Inflammatory macrophage treated with lipopolysaccharide for 1 hour (primary cell): ENCODE results near the gene DENND5B.

ENCODE experiments used
- DNase-seq, 2 donors: peaks; one replicate each; pipeline ENCODE4 v3.0.0-alpha.2; 2020 to 2022

The DENND5B gene

DNA sequence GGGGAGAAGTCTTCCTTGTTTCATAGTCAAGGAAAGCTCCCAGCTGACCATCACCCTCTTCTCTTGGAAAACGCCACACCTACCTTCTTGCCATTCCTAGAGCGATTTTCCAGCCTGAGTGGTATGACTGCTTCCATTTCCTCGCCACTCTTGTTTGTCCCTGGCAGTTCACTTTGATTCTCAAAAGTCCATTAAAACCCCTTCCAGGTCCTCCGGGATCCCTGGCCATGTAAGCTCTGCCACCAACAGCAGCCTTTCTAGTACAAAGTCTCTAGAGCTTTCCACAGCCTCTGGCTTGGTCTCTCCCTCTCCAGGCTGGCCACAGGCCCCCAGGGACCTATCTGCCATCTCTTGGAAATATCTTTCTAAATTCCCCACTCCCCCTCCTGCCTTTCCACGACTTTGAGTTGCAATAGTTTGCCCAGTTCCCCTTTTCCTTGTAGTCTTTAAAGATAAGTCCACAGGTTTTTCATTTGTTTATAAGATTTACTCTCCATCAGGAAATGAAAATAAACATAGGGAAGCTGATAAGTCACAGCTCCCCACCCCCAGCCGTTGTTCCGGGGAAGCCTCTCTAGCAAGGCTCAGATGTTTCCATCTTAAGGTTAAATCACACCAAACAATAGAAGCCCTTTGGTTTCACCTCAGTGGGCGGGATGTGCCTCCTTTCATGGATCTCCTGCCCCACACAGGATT, 222.1 kb downstream of the DENND5B start:
- DNase-seq, result no peak

- no peak for DNase-seq
These were observed 224.8 kb downstream of the DENND5B start for GRCh38 chr12:31366104-31366621.

- no peak for DNase-seq
These were observed 227.1 kb downstream of the DENND5B start for GRCh38 chr12:31363831-31364230.

GRCh38 chr12:31363416-31363809, 227.5 kb downstream of the DENND5B start:
- no peak for DNase-seq

DNA sequence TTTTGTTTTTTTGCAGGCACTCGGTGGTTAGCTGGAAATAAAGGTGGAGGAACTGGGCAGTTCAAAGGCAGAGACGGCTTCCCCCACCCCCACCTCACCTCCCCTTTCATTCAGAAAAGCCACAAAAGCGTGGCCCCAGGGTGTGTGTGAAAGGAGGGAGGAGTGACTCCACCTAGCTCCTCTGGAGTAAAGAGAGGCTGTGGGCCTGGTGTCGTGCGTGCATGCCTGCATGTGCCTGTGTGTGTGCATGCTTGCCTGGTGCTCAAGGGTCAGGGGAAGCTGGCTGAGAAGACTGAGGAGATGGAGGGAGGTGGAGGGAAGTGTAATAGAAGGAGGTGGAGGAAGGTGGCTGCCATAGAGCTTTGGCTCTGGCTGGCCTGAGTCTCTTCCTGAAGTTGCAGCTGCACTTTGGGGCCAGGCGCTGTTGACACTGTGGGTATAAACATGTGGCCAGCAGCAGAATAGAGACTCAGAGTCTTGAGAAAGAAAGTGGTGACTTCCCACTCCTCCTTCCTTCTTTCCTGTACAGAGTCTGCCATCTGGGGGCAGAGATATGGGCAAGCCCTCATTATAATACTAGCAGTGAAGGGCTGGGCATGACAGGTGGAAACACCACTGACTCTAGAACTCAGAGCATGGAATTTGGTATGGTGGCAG, 228.0 kb downstream of the DENND5B start:
- peak; percentile 42 to 61 for DNase-seq

DNA sequence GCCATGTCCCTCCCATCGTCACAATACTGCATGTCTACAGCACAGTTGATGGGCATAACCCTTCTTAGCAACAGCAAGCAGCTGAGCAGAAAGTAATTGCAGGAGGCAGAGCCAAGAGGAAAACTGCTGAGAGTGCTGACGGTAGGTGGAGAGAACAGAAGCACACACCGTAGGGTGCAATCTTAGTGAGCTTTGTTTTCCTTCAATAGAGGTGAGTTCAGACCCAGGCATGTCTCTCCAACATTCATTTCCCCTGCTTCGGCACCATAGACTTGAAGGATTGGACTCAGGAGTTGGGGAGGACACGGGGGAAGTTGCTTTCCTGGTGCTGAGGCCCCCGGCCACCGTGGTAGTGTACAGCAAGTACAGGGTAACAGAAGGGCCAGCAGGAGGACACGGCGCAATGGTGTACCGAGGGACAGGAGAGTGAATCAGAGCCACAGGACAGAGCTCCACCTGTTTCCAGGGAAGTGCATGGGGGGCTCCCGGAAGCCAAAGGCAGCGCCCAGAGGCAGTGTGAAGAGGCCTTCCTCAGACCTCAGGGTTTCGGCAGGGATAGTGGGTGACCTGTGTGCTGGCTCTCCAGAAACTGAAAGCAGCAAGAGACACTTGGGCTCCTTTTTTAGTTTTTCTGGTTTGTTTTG, 228.7 kb downstream of the DENND5B start:
- no peak for DNase-seq

- no peak for DNase-seq
These were observed 229.2 kb downstream of the DENND5B start for GRCh38 chr12:31361730-31362114.

GRCh38 chr12:31355747-31356107, 235.2 kb downstream of the DENND5B start:
- DNase-seq, result no peak

- peak; percentile 51 to 73 for DNase-seq
These were observed 236.9 kb downstream of the DENND5B start for GRCh38 chr12:31353750-31354708.

- no peak for DNase-seq
These were observed 244.7 kb downstream of the DENND5B start for GRCh38 chr12:31346267-31346666.

DNA sequence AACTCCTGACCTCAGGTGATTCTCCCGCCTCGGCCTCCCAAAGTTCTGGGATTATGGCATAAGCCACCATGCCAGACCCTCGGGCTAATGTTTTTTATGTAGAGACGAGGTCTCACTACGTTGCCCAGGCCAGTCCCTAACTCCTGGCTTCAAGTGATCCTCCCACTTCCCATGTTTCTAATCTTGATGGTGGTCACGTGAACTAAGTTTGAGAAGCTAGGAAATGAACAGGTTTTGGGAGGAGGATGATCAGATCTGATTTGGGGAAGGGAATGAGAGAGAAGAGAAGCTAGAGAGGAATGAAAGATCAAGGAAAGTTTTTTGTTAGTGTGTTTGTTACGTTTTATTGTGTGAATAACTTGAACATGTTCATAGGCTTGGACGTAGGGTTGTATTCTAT, 247.8 kb downstream of the DENND5B start:
- DNase-seq, result no peak

- DNase-seq, result no peak
These were observed 248.7 kb downstream of the DENND5B start for GRCh38 chr12:31342286-31342685.

DNA sequence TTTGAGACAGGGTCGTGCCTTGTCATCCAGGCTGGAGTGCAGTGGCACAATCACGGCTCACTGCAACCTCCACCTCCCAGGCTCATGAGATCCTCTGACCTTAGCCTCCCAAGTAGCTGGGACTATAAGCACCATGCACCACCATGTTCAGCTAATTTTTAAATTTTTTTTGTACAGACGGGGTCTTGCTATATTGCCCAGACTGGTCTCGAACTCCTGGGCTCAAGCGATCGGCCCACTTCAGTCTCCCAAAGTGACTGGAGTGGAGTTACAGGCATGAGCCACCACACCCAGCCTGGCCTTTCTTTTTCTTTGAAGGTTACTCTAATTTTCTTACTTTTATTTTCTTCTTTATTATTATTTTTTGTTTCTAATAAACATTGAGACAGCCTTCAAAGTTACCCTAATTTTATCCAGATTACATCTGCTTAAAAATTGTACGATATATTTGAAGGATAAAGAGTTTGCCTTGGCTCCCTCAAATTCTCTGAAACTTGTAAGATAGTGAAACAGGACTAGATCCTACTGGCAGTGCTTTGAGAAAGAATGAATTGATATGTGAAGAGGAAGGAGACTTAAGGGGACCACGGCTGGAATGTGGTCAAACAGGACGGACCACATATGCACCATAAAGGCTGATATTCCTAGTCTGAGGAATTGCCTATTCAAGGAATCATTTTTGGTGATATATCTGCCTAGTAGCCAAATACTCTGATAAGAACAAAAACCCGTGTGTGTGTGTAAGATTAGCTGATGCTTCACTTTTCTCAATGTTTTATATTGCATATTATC, 250.9 kb downstream of the DENND5B start:
- DNase-seq, result no peak

DNA sequence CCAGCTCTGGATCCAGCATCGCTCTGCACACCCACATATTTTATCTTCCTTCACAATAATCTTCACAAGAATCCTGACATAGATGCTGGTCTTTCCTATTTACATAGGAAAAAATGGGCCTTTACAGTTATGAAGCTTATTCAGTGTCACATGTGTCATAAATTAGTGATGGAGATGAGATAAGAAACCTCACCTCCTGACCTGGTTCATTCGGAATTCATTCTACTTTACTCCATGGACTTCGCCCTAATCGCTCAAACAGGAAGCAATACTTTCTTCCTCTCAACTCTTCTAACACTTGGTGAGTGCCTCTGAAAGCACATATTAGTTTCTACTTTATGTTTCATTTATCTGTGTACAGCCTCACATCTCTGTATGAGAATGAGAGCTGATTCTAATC, 253.0 kb downstream of the DENND5B start:
- DNase-seq, result no peak
